ENCODE measurements around the gene FGF3. TPM values are rescaled to one million over a fixed set of nuclear protein-coding genes. Genes with fewer than 3 reads are reported as not detected.
"Not testable (repeated sequence)": the region's sequence is repeated elsewhere in the genome, so short reads cannot be mapped to it uniquely, and the experiment has no call there.

The FGF3 gene
- total and polyA plus RNA-seq, 4 donors: not detected

GRCh38 chr11:69781241-69781640 is 38.0 kb downstream of the FGF3 start:
- Histone ChIP-seq H3K36me3 (ENCODE audit: control insufficient read depth, insufficient read depth, low read length) (no peaks in the 10 kb centered on the region), H3K27me3 (ENCODE audit: control insufficient read depth, insufficient read depth, low read length) (peaks cover 12% of the 10 kb centered on the region), H3K4me3 (ENCODE audit: low read depth, low read length) (no peak overlapping the region), H3K27ac (ENCODE audit: low read depth, low read length) (no peak overlapping the region), H3K9me3 (ENCODE audit: control insufficient read depth, insufficient read depth, low read length) (no peaks in the 10 kb centered on the region), H3K4me1 (ENCODE audit: control insufficient read depth, insufficient read depth, low read length) (no peaks in the 10 kb centered on the region)
- 77% methylated on average over 5 of the region's 8 CpGs for WGBS (ENCODE audit: insufficient coverage)
- DNase-seq (ENCODE audit: low read depth in 4 of 6, low spot score in 6 of 6): no peak

GRCh38 chr11:69778373-69778772 is 40.8 kb downstream of the FGF3 start:
- H3K36me3 ChIP-seq (ENCODE audit: control insufficient read depth, insufficient read depth, low read length): no peaks in the 10 kb centered on the region
- no peak overlapping the region for H3K4me3 ChIP-seq (ENCODE audit: low read depth, low read length)
- no peak for DNase-seq (ENCODE audit: low read depth in 4 of 6, low spot score in 6 of 6)
- H3K9me3 ChIP-seq (ENCODE audit: control insufficient read depth, insufficient read depth, low read length): no peaks in the 10 kb centered on the region
- H3K27me3 ChIP-seq (ENCODE audit: control insufficient read depth, insufficient read depth, low read length): peaks cover 37% of the 10 kb centered on the region
- peaks cover 4% of the 10 kb centered on the region for H3K4me1 ChIP-seq (ENCODE audit: control insufficient read depth, insufficient read depth, low read length)
- WGBS (ENCODE audit: insufficient coverage): 87% methylated on average over 5 of the region's 8 CpGs
- H3K27ac ChIP-seq (ENCODE audit: low read depth, low read length): no peak overlapping the region

- Histone ChIP-seq H3K4me1 (ENCODE audit: control insufficient read depth, insufficient read depth, low read length) (peaks cover 4% of the 10 kb centered on the region), H3K9me3 (ENCODE audit: control insufficient read depth, insufficient read depth, low read length) (no peaks in the 10 kb centered on the region), H3K27ac (ENCODE audit: low read depth, low read length) (no peak within 1 kb of the TSS), H3K36me3 (ENCODE audit: control insufficient read depth, insufficient read depth, low read length) (no peaks in the 10 kb centered on the region), H3K4me3 (ENCODE audit: low read depth, low read length) (no peak within 1 kb of the TSS), H3K27me3 (ENCODE audit: control insufficient read depth, insufficient read depth, low read length) (peaks cover 57% of the 10 kb centered on the region)
- no peak for DNase-seq (ENCODE audit: low read depth in 4 of 6, low spot score in 6 of 6)
- WGBS (ENCODE audit: insufficient coverage): 2% methylated on average over 66 of the region's 66 CpGs
These were observed 44.0 kb downstream of the FGF3 start, which contains the start of gene FGF4 for GRCh38 chr11:69775163-69775755. TSS of gene FGF4 (minus strand) at chr11:69775341. CDS start at chr11:69775084, 257 bp downstream.

- H3K4me1 ChIP-seq (ENCODE audit: control insufficient read depth, insufficient read depth, low read length): peaks cover 4% of the 10 kb centered on the region
- DNase-seq (ENCODE audit: low read depth in 4 of 6, low spot score in 6 of 6): no peak
- no peak overlapping the region for H3K4me3 ChIP-seq (ENCODE audit: low read depth, low read length)
- no peaks in the 10 kb centered on the region for H3K9me3 ChIP-seq (ENCODE audit: control insufficient read depth, insufficient read depth, low read length)
- no peaks in the 10 kb centered on the region for H3K36me3 ChIP-seq (ENCODE audit: control insufficient read depth, insufficient read depth, low read length)
- no peak overlapping the region for H3K27ac ChIP-seq (ENCODE audit: low read depth, low read length)
- WGBS (ENCODE audit: insufficient coverage): 1% methylated on average over 107 of the region's 107 CpGs
- peaks cover 57% of the 10 kb centered on the region for H3K27me3 ChIP-seq (ENCODE audit: control insufficient read depth, insufficient read depth, low read length)
These were observed 44.7 kb downstream of the FGF3 start for GRCh38 chr11:69774354-69775162.

GRCh38 chr11:69773626-69774353 is 45.4 kb downstream of the FGF3 start:
- H3K4me3 ChIP-seq (ENCODE audit: low read depth, low read length): no peak overlapping the region
- no peak for DNase-seq (ENCODE audit: low read depth in 4 of 6, low spot score in 6 of 6)
- H3K27me3 ChIP-seq (ENCODE audit: control insufficient read depth, insufficient read depth, low read length): peaks cover 61% of the 10 kb centered on the region
- H3K27ac ChIP-seq (ENCODE audit: low read depth, low read length): no peak overlapping the region
- H3K36me3 ChIP-seq (ENCODE audit: control insufficient read depth, insufficient read depth, low read length): no peaks in the 10 kb centered on the region
- peaks cover 4% of the 10 kb centered on the region for H3K4me1 ChIP-seq (ENCODE audit: control insufficient read depth, insufficient read depth, low read length)
- H3K9me3 ChIP-seq (ENCODE audit: control insufficient read depth, insufficient read depth, low read length): no peaks in the 10 kb centered on the region
- WGBS (ENCODE audit: insufficient coverage): 12% methylated on average over 30 of the region's 30 CpGs

GRCh38 chr11:69771466-69771865 is 47.8 kb downstream of the FGF3 start:
- no peak for DNase-seq (ENCODE audit: low read depth in 4 of 6, low spot score in 6 of 6)
- 20% methylated on average over 1 of the region's 7 CpGs for WGBS (ENCODE audit: insufficient coverage)
- H3K27ac ChIP-seq (ENCODE audit: low read depth, low read length): no peak overlapping the region
- H3K4me3 ChIP-seq (ENCODE audit: low read depth, low read length): no peak overlapping the region
- H3K27me3 ChIP-seq (ENCODE audit: control insufficient read depth, insufficient read depth, low read length): peaks cover 51% of the 10 kb centered on the region
- no peaks in the 10 kb centered on the region for H3K9me3 ChIP-seq (ENCODE audit: control insufficient read depth, insufficient read depth, low read length)
- H3K4me1 ChIP-seq (ENCODE audit: control insufficient read depth, insufficient read depth, low read length): peaks cover 4% of the 10 kb centered on the region
- H3K36me3 ChIP-seq (ENCODE audit: control insufficient read depth, insufficient read depth, low read length): no peaks in the 10 kb centered on the region

- peaks cover 42% of the 10 kb centered on the region for H3K27me3 ChIP-seq (ENCODE audit: control insufficient read depth, insufficient read depth, low read length)
- no peak overlapping the region for H3K4me3 ChIP-seq (ENCODE audit: low read depth, low read length)
- peaks cover 3% of the 10 kb centered on the region for H3K4me1 ChIP-seq (ENCODE audit: control insufficient read depth, insufficient read depth, low read length)
- WGBS (ENCODE audit: insufficient coverage): 41% methylated on average over 4 of the region's 5 CpGs
- H3K36me3 ChIP-seq (ENCODE audit: control insufficient read depth, insufficient read depth, low read length): no peaks in the 10 kb centered on the region
- no peaks in the 10 kb centered on the region for H3K9me3 ChIP-seq (ENCODE audit: control insufficient read depth, insufficient read depth, low read length)
- no peak overlapping the region for H3K27ac ChIP-seq (ENCODE audit: low read depth, low read length)
- no peak for DNase-seq (ENCODE audit: low read depth in 4 of 6, low spot score in 6 of 6)
These were observed 48.7 kb downstream of the FGF3 start for GRCh38 chr11:69770540-69770939.

GRCh38 chr11:69765498-69765995 is 53.7 kb downstream of the FGF3 start:
- no peaks in the 10 kb centered on the region for H3K9me3 ChIP-seq (ENCODE audit: control insufficient read depth, insufficient read depth, low read length)
- no peak overlapping the region for H3K4me3 ChIP-seq (ENCODE audit: low read depth, low read length)
- 84% methylated on average over 8 of the region's 10 CpGs for WGBS (ENCODE audit: insufficient coverage)
- DNase-seq (ENCODE audit: low read depth in 4 of 6, low spot score in 6 of 6): no peak
- H3K27me3 ChIP-seq (ENCODE audit: control insufficient read depth, insufficient read depth, low read length): peaks cover 7% of the 10 kb centered on the region
- no peaks in the 10 kb centered on the region for H3K4me1 ChIP-seq (ENCODE audit: control insufficient read depth, insufficient read depth, low read length)
- H3K36me3 ChIP-seq (ENCODE audit: control insufficient read depth, insufficient read depth, low read length): no peaks in the 10 kb centered on the region
- no peak overlapping the region for H3K27ac ChIP-seq (ENCODE audit: low read depth, low read length)

- H3K9me3 ChIP-seq (ENCODE audit: control insufficient read depth, insufficient read depth, low read length); H3K4me1 ChIP-seq (ENCODE audit: control insufficient read depth, insufficient read depth, low read length); H3K36me3 ChIP-seq (ENCODE audit: control insufficient read depth, insufficient read depth, low read length); DNase-seq (ENCODE audit: low read depth in 4 of 6, low spot score in 6 of 6); H3K27me3 ChIP-seq (ENCODE audit: control insufficient read depth, insufficient read depth, low read length); H3K4me3 ChIP-seq (ENCODE audit: low read depth, low read length); H3K27ac ChIP-seq (ENCODE audit: low read depth, low read length): not testable (repeated sequence)
- WGBS (ENCODE audit: insufficient coverage): 90% methylated on average over 2 of the region's 7 CpGs
These were observed 54.3 kb downstream of the FGF3 start for GRCh38 chr11:69764918-69765317.
